Endodermal cell (in vitro differentiated cells): ENCODE results near the gene DSP. TPM values are rescaled to one million over a fixed set of nuclear protein-coding genes. Genes with fewer than 3 reads are reported as not detected.

ENCODE experiments used
- DNase-seq: peaks from one replicate; pipeline ENCODE4 v3.0.0-alpha.2; 2017
- H3K27ac ChIP-seq: 2 replicates; pipeline ENCODE4 v1.5.1; 2013; ENCODE audit warnings: mild to moderate bottlenecking, low read depth, low read length, moderate library complexity
- H3K27me3 ChIP-seq: 2 replicates; pipeline ENCODE4 v1.6.1; 2013; ENCODE audit warnings: mild to moderate bottlenecking, low read length, moderate library complexity; ENCODE audit not compliant: insufficient read depth, control insufficient read depth, poor library complexity, severe bottlenecking
- H3K36me3 ChIP-seq: 2 replicates; pipeline ENCODE4 v1.7.0; 2013; ENCODE audit warnings: mild to moderate bottlenecking, low read length, moderate library complexity; ENCODE audit not compliant: control insufficient read depth, insufficient read depth
- H3K4me1 ChIP-seq: one replicate; pipeline ENCODE4 v1.7.0; 2013; ENCODE audit warnings: low read length; ENCODE audit not compliant: control insufficient read depth, insufficient read depth
- H3K4me3 ChIP-seq: 2 replicates; pipeline ENCODE4 v1.5.1; 2013; ENCODE audit warnings: mild to moderate bottlenecking, low read length, moderate library complexity
- H3K9ac ChIP-seq: 2 replicates; pipeline ENCODE4 v1.6.1; 2013; ENCODE audit warnings: mild to moderate bottlenecking, low read length, moderate library complexity; ENCODE audit not compliant: poor library complexity, severe bottlenecking; ENCODE audit errors: extremely low read depth
- H3K9me3 ChIP-seq: 2 replicates; pipeline ENCODE4 v1.6.1; 2013; ENCODE audit warnings: mild to moderate bottlenecking, low read length, moderate library complexity; ENCODE audit not compliant: control insufficient read depth
- H3K27ac Mint-ChIP-seq: 2 replicates; pipeline ENCODE4 v1.8.0; 2020; ENCODE audit warnings: mixed read lengths
- H3K27me3 Mint-ChIP-seq: 2 replicates; pipeline ENCODE4 v1.8.0; 2021; ENCODE audit warnings: mild to moderate bottlenecking, mixed read lengths; ENCODE audit not compliant: insufficient read depth
- H3K36me3 Mint-ChIP-seq: 2 replicates; pipeline ENCODE4 v1.8.0; 2020; ENCODE audit warnings: low read depth, mixed read lengths
- H3K4me1 Mint-ChIP-seq: 2 replicates; pipeline ENCODE4 v1.8.0; 2020; ENCODE audit warnings: mixed read lengths
- H3K4me3 Mint-ChIP-seq: 2 replicates; pipeline ENCODE4 v1.8.0; 2020; ENCODE audit warnings: mild to moderate bottlenecking, moderate library complexity, mixed read lengths
- H3K9me3 Mint-ChIP-seq: 2 replicates; pipeline ENCODE4 v1.8.0; 2020; ENCODE audit warnings: mild to moderate bottlenecking, mixed read lengths
- WGBS, 2 experiments: methylation state at CpG; one replicate each; pipeline versions ENCODE4 v1.1.5 to v1.1.7; 2013; ENCODE audit warnings: missing lambda C conversion rate in 2 of 2, mixed read lengths in 1 of 2; ENCODE audit not compliant: insufficient coverage in 1 of 2, insufficient read length in 1 of 2; 5-methylcytosine and 5-hydroxymethylcytosine counted together
- long read RNA-seq, 4 experiments: library from polyadenylated mRNA in 2 of 4; library from RNA in 1 of 4; library from capped mRNA in 1 of 4; stranded (forward) in 3 of 4; unstranded in 1 of 4; transcript quantifications; one replicate each; pipeline ENCODE4 v2.0.0, GENCODE V29; 2020 to 2021; ENCODE audit warnings: inconsistent platforms in 1 of 4
- polyA plus RNA-seq, 2 experiments: library from polyadenylated mRNA; stranded (reverse); fragments of 50-300 nt; gene quantifications; one replicate each; pipeline ENCODE4 v1.2.3, GENCODE V29; 2013
- total RNA-seq, 2 donors: library from RNA; stranded (reverse); fragmentation: NEBNext Ultra II Directional in 1 of 2; extraction: Animal tissue kit (Norgen Biotek cat#: 25700) in 1 of 2; gene quantifications; 2 replicates in 1 of 2; 3 replicates in 1 of 2; pipeline ENCODE4 v1.2.1, GENCODE V29; 2021
- TF ChIP-seq, protein P1 (sequence below): fragments of 200-600 bp; sonication (generic); conservative IDR thresholded peaks from 2 replicates; pipeline ENCODE4 v1.5.0; 2021; ENCODE audit warnings: antibody characterized with exemption, mild to moderate bottlenecking

Gene DSP
- 100 to 1,000 TPM; 123 to 152 TPM for total RNA-seq
- polyA plus RNA-seq (2013, experiment 1 of 2): 41.5 TPM
- 42.5 TPM for polyA plus RNA-seq (2013, experiment 2 of 2)
- long read RNA-seq, experiment 1, partial matches to known transcripts: 67 of 68 reads
- long read RNA-seq, experiment 1, other reads (novel, unspliced or antisense): 1 of 68 reads
- long read RNA-seq, experiment 2, full-length matches to known transcripts: 48 of 180 reads
- long read RNA-seq, experiment 2, partial matches to known transcripts: 55 of 180 reads
- long read RNA-seq, experiment 2, other reads (novel, unspliced or antisense): 77 of 180 reads
- long read RNA-seq, experiment 3, full-length matches to known transcripts: 37 of 873 reads
- long read RNA-seq, experiment 3, partial matches to known transcripts: 813 of 873 reads
- long read RNA-seq, experiment 3, other reads (novel, unspliced or antisense): 23 of 873 reads
- long read RNA-seq, experiment 4, partial matches to known transcripts: 8 of 15 reads
- long read RNA-seq, experiment 4, other reads (novel, unspliced or antisense): 7 of 15 reads

- peak within 1 kb of the TSS; percentile 95 for H3K27ac Mint-ChIP-seq
- WGBS, 2 experiments: 0% methylated on average over 30 to 105 of the region's 105 CpGs
- peaks cover 12% of the 10 kb centered on the region for H3K27me3 ChIP-seq
- H3K27me3 Mint-ChIP-seq: peaks cover 33% of the 10 kb centered on the region
- H3K36me3 ChIP-seq: no peaks in the 10 kb centered on the region
- H3K36me3 Mint-ChIP-seq: no peaks in the 10 kb centered on the region
- no peaks in the 10 kb centered on the region for H3K9me3 ChIP-seq
- peaks cover 32% of the 10 kb centered on the region for H3K4me1 Mint-ChIP-seq
- peak within 1 kb of the TSS; percentile 83 for H3K9ac ChIP-seq
- TF ChIP-seq, protein P1, sequence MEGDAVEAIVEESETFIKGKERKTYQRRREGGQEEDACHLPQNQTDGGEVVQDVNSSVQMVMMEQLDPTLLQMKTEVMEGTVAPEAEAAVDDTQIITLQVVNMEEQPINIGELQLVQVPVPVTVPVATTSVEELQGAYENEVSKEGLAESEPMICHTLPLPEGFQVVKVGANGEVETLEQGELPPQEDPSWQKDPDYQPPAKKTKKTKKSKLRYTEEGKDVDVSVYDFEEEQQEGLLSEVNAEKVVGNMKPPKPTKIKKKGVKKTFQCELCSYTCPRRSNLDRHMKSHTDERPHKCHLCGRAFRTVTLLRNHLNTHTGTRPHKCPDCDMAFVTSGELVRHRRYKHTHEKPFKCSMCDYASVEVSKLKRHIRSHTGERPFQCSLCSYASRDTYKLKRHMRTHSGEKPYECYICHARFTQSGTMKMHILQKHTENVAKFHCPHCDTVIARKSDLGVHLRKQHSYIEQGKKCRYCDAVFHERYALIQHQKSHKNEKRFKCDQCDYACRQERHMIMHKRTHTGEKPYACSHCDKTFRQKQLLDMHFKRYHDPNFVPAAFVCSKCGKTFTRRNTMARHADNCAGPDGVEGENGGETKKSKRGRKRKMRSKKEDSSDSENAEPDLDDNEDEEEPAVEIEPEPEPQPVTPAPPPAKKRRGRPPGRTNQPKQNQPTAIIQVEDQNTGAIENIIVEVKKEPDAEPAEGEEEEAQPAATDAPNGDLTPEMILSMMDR: no peak
- peak within 1 kb of the TSS; percentile 90 for H3K4me3 ChIP-seq
- peaks cover 10% of the 10 kb centered on the region for H3K4me1 ChIP-seq
- peak; percentile 91 for DNase-seq
- H3K27ac ChIP-seq: peak within 1 kb of the TSS; percentile 45
- H3K9me3 Mint-ChIP-seq: no peaks in the 10 kb centered on the region
- peak within 1 kb of the TSS; percentile 91 for H3K4me3 Mint-ChIP-seq
These were observed at the start of gene DSP for GRCh38 chr6:7541175-7542064. Gene DSP, plus strand, starts transcription at chr6:7541671. Its CDS starts 245 bp downstream, at chr6:7541916.

GRCh38 chr6:7493866-7494265 is 47.6 kb upstream of the DSP start:
- no peaks in the 10 kb centered on the region for H3K4me1 ChIP-seq
- no peaks in the 10 kb centered on the region for H3K36me3 Mint-ChIP-seq
- H3K27me3 Mint-ChIP-seq: peaks cover 10% of the 10 kb centered on the region

DNA sequence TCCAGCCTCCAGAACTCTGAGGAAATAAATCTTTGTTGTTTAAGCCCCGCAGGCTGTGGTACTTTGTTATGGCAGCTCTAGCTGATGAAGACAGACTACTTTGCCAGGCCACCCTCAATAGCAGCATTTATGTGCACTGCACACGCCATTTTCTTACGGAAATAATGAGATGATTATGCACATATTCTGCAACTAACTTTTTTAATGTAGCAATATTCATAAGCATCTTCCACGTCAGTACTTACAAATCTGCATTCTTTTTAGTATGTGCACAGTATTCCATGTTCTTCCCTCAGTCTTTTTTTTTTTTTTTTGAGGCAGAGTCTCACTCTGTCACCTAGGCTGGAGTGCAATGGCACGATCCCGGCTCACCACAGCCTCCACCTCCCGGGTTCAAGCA is 46.8 kb upstream of the DSP start:
- Histone ChIP-seq H3K9me3 (peaks cover 9% of the 10 kb centered on the region), H3K4me1 (no peaks in the 10 kb centered on the region), H3K4me3 (no peak overlapping the region), H3K36me3 (no peaks in the 10 kb centered on the region), H3K9ac (no peak overlapping the region), H3K27me3 (peaks cover 23% of the 10 kb centered on the region), H3K27ac (no peak overlapping the region)
- 94 to 99% methylated on average over 7 of the region's 7 CpGs for WGBS, 2 experiments
- no peaks in the 10 kb centered on the region for H3K36me3 Mint-ChIP-seq
- no peaks in the 10 kb centered on the region for H3K4me1 Mint-ChIP-seq
- no peak for DNase-seq
- TF ChIP-seq, protein P1: no peak
- H3K27ac Mint-ChIP-seq: no peak overlapping the region
- peaks cover 7% of the 10 kb centered on the region for H3K9me3 Mint-ChIP-seq
- peaks cover 9% of the 10 kb centered on the region for H3K27me3 Mint-ChIP-seq
- no peak overlapping the region for H3K4me3 Mint-ChIP-seq

More at GRCh38 chr6:7493866-7494265, 47.6 kb upstream of the DSP start:
- 93 to 95% methylated on average over 2 of the region's 2 CpGs for WGBS, 2 experiments
- Mint-ChIP-seq H3K9me3 (peaks cover 7% of the 10 kb centered on the region), H3K4me1 (no peaks in the 10 kb centered on the region), H3K27ac (no peak overlapping the region), H3K4me3 (no peak overlapping the region)
- H3K27me3 ChIP-seq: peaks cover 23% of the 10 kb centered on the region
- no peak for DNase-seq
- no peaks in the 10 kb centered on the region for H3K36me3 ChIP-seq
- no peak overlapping the region for H3K4me3 ChIP-seq
- H3K9me3 ChIP-seq: peaks cover 9% of the 10 kb centered on the region
- H3K27ac ChIP-seq: no peak overlapping the region
- TF ChIP-seq, protein P1: no peak
- no peak overlapping the region for H3K9ac ChIP-seq
